Measurements from ENCODE around the gene RNF114. TPM values are rescaled to one million over a fixed set of nuclear protein-coding genes. Genes with fewer than 3 reads are reported as not detected.
A peak's percentile ranks its signal among the peaks of the same experiment; 100 is the strongest.

RNF114 gene
- total RNA-seq: 10 to 100 TPM; 44.0 to 50.0 (median 47.1) TPM
- polyA plus RNA-seq: 42.8 TPM
- long read RNA-seq, donor 1, transcript RNF114-201 (6 exons, 2,503 nt): major isoform, 74 of 91 reads
- long read RNA-seq, donor 1, partial matches to known transcripts: 2 of 91 reads
- long read RNA-seq, donor 1, other reads (novel, unspliced or antisense): 13 of 91 reads
- long read RNA-seq, donor 2, transcript RNF114-201 (6 exons, 2,503 nt): major isoform, 31 of 31 reads
- long read RNA-seq, donor 2, partial matches to known transcripts: 0 of 31 reads
- long read RNA-seq, donor 2, other reads (novel, unspliced or antisense): 0 of 31 reads
- long read RNA-seq, donor 3, transcript RNF114-204 (5 exons, 624 nt): minor isoform, 5 of 207 reads
- long read RNA-seq, donor 3, transcript RNF114-201 (6 exons, 2,503 nt): major isoform, 168 of 207 reads
- long read RNA-seq, donor 3, partial matches to known transcripts: 16 of 207 reads
- long read RNA-seq, donor 3, other reads (novel, unspliced or antisense): 16 of 207 reads
- long read RNA-seq, donor 4, transcript RNF114-201 (6 exons, 2,503 nt): major isoform, 28 of 36 reads
- long read RNA-seq, donor 4, partial matches to known transcripts: 0 of 36 reads
- long read RNA-seq, donor 4, other reads (novel, unspliced or antisense): 7 of 36 reads

- no peaks in the 10 kb centered on the region for H3K9me3 ChIP-seq (ENCODE audit: control insufficient read depth, low read length)
- H3K27ac ChIP-seq (ENCODE audit: low read length): peak within 1 kb of the TSS; percentile 82
- WGBS: under 1% methylated on average over 79 of the region's 79 CpGs
- DNase-seq: peak; percentile 91 to 97 (median 97)
- H3K27me3 ChIP-seq (ENCODE audit: control insufficient read depth, insufficient read depth): no peaks in the 10 kb centered on the region
- ATAC-seq: peak; percentile 94 to 95
- H3K4me1 ChIP-seq (ENCODE audit: control insufficient read depth, insufficient read depth, low read length): peaks cover 10% of the 10 kb centered on the region
- peak within 1 kb of the TSS; percentile 65 for H3K4me3 ChIP-seq (ENCODE audit: low read length)
- intact Hi-C loops (cut with DNase I): no loop called here
Measured at GRCh38 chr20:49936153-49937026, at the start of gene RNF114. TSS of gene RNF114 (plus strand) at chr20:49936397. CDS start at chr20:49936413, 16 bp downstream.

GRCh38 chr20:49886571-49887213 lies 49.5 kb upstream of the RNF114 start:
- Histone ChIP-seq H3K27me3 (ENCODE audit: control insufficient read depth, insufficient read depth) (no peaks in the 10 kb centered on the region), H3K4me3 (ENCODE audit: low read length) (no peak overlapping the region), H3K9me3 (ENCODE audit: control insufficient read depth, low read length) (no peaks in the 10 kb centered on the region), H3K27ac (ENCODE audit: low read length) (peak overlapping the region; percentile 9), H3K4me1 (ENCODE audit: control insufficient read depth, insufficient read depth, low read length) (peaks cover 4% of the 10 kb centered on the region)
- DNase-seq (peak in 2 of 3 donors; percentile 51 to 63), ATAC-seq (no peak)
- WGBS: 75% methylated on average over 30 of the region's 30 CpGs
- intact Hi-C loops (cut with DNase I): loop anchor here in 1 of 4 donors (5.0 kb wide), 1 partner anchor 274 kb away; no protein-coding TSS in a partner anchor

GRCh38 chr20:49887251-49888211 lies 48.7 kb upstream of the RNF114 start:
- H3K27ac ChIP-seq (ENCODE audit: low read length): no peak overlapping the region
- intact Hi-C loops (cut with DNase I): loop anchor here in 1 of 4 donors (5.0 kb wide), 1 partner anchor 275 kb away; no protein-coding TSS in a partner anchor
- 82% methylated on average over 32 of the region's 32 CpGs for WGBS
- H3K4me3 ChIP-seq (ENCODE audit: low read length): no peak overlapping the region
- no peaks in the 10 kb centered on the region for H3K27me3 ChIP-seq (ENCODE audit: control insufficient read depth, insufficient read depth)
- no peaks in the 10 kb centered on the region for H3K9me3 ChIP-seq (ENCODE audit: control insufficient read depth, low read length)
- DNase-seq (peak; percentile 38 to 69 (median 65)), ATAC-seq (peak; percentile 45 to 72)
- H3K4me1 ChIP-seq (ENCODE audit: control insufficient read depth, insufficient read depth, low read length): peaks cover 7% of the 10 kb centered on the region

- no peak for ATAC-seq
- intact Hi-C loops (cut with DNase I): loop anchor here in 1 of 4 donors (5.0 kb wide), 1 partner anchor 276 kb away; no protein-coding TSS in a partner anchor
- DNase-seq: peak in 2 of 3 donors; percentile 41 to 64
Measured at GRCh38 chr20:49888212-49889000, 47.8 kb upstream of the RNF114 start.

GRCh38 chr20:49889001-49889934 lies 46.9 kb upstream of the RNF114 start:
- H3K27me3 ChIP-seq (ENCODE audit: control insufficient read depth, insufficient read depth): no peaks in the 10 kb centered on the region
- ATAC-seq (no peak), DNase-seq (no peak)
- no peak overlapping the region for H3K27ac ChIP-seq (ENCODE audit: low read length)
- intact Hi-C loops (cut with DNase I): loop anchor here in 1 of 4 donors (5.0 kb wide), 1 partner anchor 277 kb away; no protein-coding TSS in a partner anchor
- peaks cover 14% of the 10 kb centered on the region for H3K4me1 ChIP-seq (ENCODE audit: control insufficient read depth, insufficient read depth, low read length)
- H3K9me3 ChIP-seq (ENCODE audit: control insufficient read depth, low read length): no peaks in the 10 kb centered on the region
- WGBS: 78% methylated on average over 9 of the region's 9 CpGs
- no peak overlapping the region for H3K4me3 ChIP-seq (ENCODE audit: low read length)

More at GRCh38 chr20:49888212-49889000, 47.8 kb upstream of the RNF114 start:
- 68% methylated on average over 18 of the region's 18 CpGs for WGBS
- Histone ChIP-seq H3K27me3 (ENCODE audit: control insufficient read depth, insufficient read depth) (no peaks in the 10 kb centered on the region), H3K4me3 (ENCODE audit: low read length) (no peak overlapping the region), H3K4me1 (ENCODE audit: control insufficient read depth, insufficient read depth, low read length) (peaks cover 12% of the 10 kb centered on the region), H3K9me3 (ENCODE audit: control insufficient read depth, low read length) (no peaks in the 10 kb centered on the region), H3K27ac (ENCODE audit: low read length) (no peak overlapping the region)

GRCh38 chr20:49889935-49890333 lies 46.3 kb upstream of the RNF114 start:
- Histone ChIP-seq H3K9me3 (ENCODE audit: control insufficient read depth, low read length) (no peaks in the 10 kb centered on the region), H3K4me3 (ENCODE audit: low read length) (no peak overlapping the region), H3K4me1 (ENCODE audit: control insufficient read depth, insufficient read depth, low read length) (peaks cover 14% of the 10 kb centered on the region), H3K27ac (ENCODE audit: low read length) (no peak overlapping the region), H3K27me3 (ENCODE audit: control insufficient read depth, insufficient read depth) (no peaks in the 10 kb centered on the region)
- 74% methylated on average over 9 of the region's 9 CpGs for WGBS
- ATAC-seq (no peak), DNase-seq (no peak)
- intact Hi-C loops (cut with DNase I): loop anchor here in 1 of 4 donors (5.0 kb wide), 1 partner anchor 278 kb away; no protein-coding TSS in a partner anchor

GRCh38 chr20:49890471-49891361 lies 45.5 kb upstream of the RNF114 start:
- peak; percentile 12 to 44 for ATAC-seq

More at GRCh38 chr20:49890471-49891361, 45.5 kb upstream of the RNF114 start:
- Histone ChIP-seq H3K27me3 (ENCODE audit: control insufficient read depth, insufficient read depth) (no peaks in the 10 kb centered on the region), H3K4me1 (ENCODE audit: control insufficient read depth, insufficient read depth, low read length) (peaks cover 14% of the 10 kb centered on the region), H3K9me3 (ENCODE audit: control insufficient read depth, low read length) (no peaks in the 10 kb centered on the region), H3K27ac (ENCODE audit: low read length) (no peak overlapping the region), H3K4me3 (ENCODE audit: low read length) (no peak overlapping the region)
- DNase-seq: peak in 2 of 3 donors; percentile 70 to 75
- 48% methylated on average over 21 of the region's 21 CpGs for WGBS
- intact Hi-C loops (cut with DNase I): no loop called here

Data from right cardiac atrium (tissue), 5 donors.